ENCODE data around the gene IGSF21.

DNA sequence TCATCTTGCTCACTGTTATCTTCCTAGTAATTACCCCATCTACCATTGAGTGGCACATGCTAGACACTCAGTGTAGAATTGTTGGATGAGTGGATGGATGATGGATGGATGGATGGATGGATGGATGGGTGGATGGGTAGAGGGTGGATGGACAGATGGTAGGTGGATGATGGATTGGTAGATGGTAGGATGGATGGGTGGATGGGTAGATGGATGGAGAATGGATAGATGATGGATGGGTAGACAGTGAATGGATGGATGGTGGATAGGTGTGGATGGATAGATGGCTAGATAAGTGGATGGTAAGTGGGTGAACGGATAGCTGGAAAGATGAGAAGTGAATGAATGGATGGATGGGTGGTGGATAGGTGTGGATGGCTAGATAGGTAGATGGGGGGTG, 207.9 kb downstream of the IGSF21 start:
- TF ChIP-seq, protein P1, sequence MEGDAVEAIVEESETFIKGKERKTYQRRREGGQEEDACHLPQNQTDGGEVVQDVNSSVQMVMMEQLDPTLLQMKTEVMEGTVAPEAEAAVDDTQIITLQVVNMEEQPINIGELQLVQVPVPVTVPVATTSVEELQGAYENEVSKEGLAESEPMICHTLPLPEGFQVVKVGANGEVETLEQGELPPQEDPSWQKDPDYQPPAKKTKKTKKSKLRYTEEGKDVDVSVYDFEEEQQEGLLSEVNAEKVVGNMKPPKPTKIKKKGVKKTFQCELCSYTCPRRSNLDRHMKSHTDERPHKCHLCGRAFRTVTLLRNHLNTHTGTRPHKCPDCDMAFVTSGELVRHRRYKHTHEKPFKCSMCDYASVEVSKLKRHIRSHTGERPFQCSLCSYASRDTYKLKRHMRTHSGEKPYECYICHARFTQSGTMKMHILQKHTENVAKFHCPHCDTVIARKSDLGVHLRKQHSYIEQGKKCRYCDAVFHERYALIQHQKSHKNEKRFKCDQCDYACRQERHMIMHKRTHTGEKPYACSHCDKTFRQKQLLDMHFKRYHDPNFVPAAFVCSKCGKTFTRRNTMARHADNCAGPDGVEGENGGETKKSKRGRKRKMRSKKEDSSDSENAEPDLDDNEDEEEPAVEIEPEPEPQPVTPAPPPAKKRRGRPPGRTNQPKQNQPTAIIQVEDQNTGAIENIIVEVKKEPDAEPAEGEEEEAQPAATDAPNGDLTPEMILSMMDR (IDR thresholded peaks at IDR 0.05): no peak
- no peak for TF ChIP-seq POLR2AphosphoS5 (IDR thresholded peaks at IDR 0.05)

All from suprapubic skin (tissue), 3 donors.